HepG2 (cell line): ENCODE measurements around the gene AGFG1. TPM values are rescaled to one million over a fixed set of nuclear protein-coding genes. Genes with fewer than 3 reads are reported as not detected.

ENCODE experiments used
- ATAC-seq: fragments of 200-7000 bp; cut with Tn5 transposase; 3 replicates; pipeline ENCODE4 v1.9.1; 2020; ENCODE audit warnings: mild to moderate bottlenecking, moderate library complexity
- BruUV-seq: library from RNA; stranded (reverse); fragments of 400-500 nt; replicated peaks from 2 replicates; lab custom pipeline; 2021; lab: Mats Ljungman, UMichigan
- CTCF ChIA-PET: fragments of 300-600 bp; formaldehyde crosslinking; extraction: SDS; loops from one replicate; lab custom pipeline; 2021; ENCODE audit warnings: low total read pairs, inconsistent platforms, low intra/inter-chr PET ratio; lab: Yijun Ruan, JAX
- POLR2A ChIA-PET: fragments of 350-600 bp; sonication (Branson Sonifier 250); formaldehyde crosslinking; loops from one replicate; lab custom pipeline; 2020; ENCODE audit warnings: antibody characterized with exemption, inconsistent platforms; lab: Yijun Ruan, JAX
- DNase-seq: peaks from one replicate; pipeline ENCODE4 v3.0.0-alpha.2; 2015; ENCODE audit warnings: low spot score
- FAIRE-seq: peaks from 3 replicates; lab custom pipeline; 2011; peaks lifted over from hg19 to GRCh38; lab: Jason Lieb, UNC
- H2AFZ ChIP-seq: one replicate; pipeline ENCODE4 v1.6.1; 2011; ENCODE audit warnings: low read length, inconsistent platforms
- H3K27ac ChIP-seq: fragments of 300-600 bp; 3 replicates; pipeline ENCODE4 v1.8.0; 2011; ENCODE audit warnings: mixed run types, mild to moderate bottlenecking, mixed read lengths, low read length, inconsistent platforms; ENCODE audit not compliant: insufficient read depth; ENCODE audit errors: extremely low read length
- H3K27me3 ChIP-seq, 2 experiments: fragments of 200-600 bp in 1 of 2; 2 replicates in 1 of 2; 3 replicates in 1 of 2; pipeline versions ENCODE4 v1.6.0 to v1.8.0; 2011; ENCODE audit warnings: low read length in 2 of 2, mild to moderate bottlenecking in 2 of 2, moderate library complexity in 2 of 2, inconsistent platforms in 1 of 2; ENCODE audit not compliant: insufficient read depth in 2 of 2, control insufficient read depth in 1 of 2
- H3K36me3 ChIP-seq, 2 experiments: fragments of 200-600 bp in 1 of 2; replicated peaks in 1 of 2; 2 replicates in 1 of 2; 3 replicates in 1 of 2; pipeline versions ENCODE4 v1.5.1 to v1.8.0; 2011; ENCODE audit warnings: low read length in 2 of 2, inconsistent platforms in 1 of 2; ENCODE audit not compliant: insufficient read depth in 2 of 2, control insufficient read depth in 1 of 2
- H3K4me1 ChIP-seq: 2 replicates; pipeline ENCODE4 v1.5.1; 2012; ENCODE audit warnings: low read length, inconsistent platforms; ENCODE audit not compliant: insufficient read depth
- H3K4me2 ChIP-seq: 2 replicates; pipeline ENCODE4 v1.6.0; 2011; ENCODE audit warnings: low read depth, low read length, inconsistent platforms
- H3K4me3 ChIP-seq, 3 experiments: fragments of 200-600 bp in 1 of 3; sonication (generic), shearing (Covaris generic) in 1 of 3; replicated peaks in 1 of 3; 2 replicates each; pipeline ENCODE4 v1.5.1; 2011 to 2016; ENCODE audit warnings: low read length in 3 of 3, inconsistent platforms in 2 of 3, low read depth in 2 of 3, mild to moderate bottlenecking in 2 of 3, control low read depth in 1 of 3, mixed read lengths in 1 of 3; ENCODE audit not compliant: insufficient read depth in 1 of 3
- H3K79me2 ChIP-seq: one replicate; pipeline ENCODE4 v1.6.1; 2011; ENCODE audit warnings: low read length, inconsistent platforms; ENCODE audit not compliant: insufficient read depth
- H3K9ac ChIP-seq: 2 replicates; pipeline ENCODE4 v1.6.0; 2011; ENCODE audit warnings: mild to moderate bottlenecking, low read depth, low read length, inconsistent platforms; ENCODE audit not compliant: insufficient read depth
- H3K9me3 ChIP-seq: 2 replicates; pipeline ENCODE4 v1.5.1; 2012; ENCODE audit warnings: mild to moderate bottlenecking, low read length
- H4K20me1 ChIP-seq: 2 replicates; pipeline ENCODE4 v1.6.0; 2011; ENCODE audit warnings: inconsistent platforms, mild to moderate bottlenecking, low read length, moderate library complexity; ENCODE audit not compliant: insufficient read depth
- ARNTL ChIP-seq: sonication (generic); formaldehyde crosslinking; IDR thresholded peaks from 2 replicates; pipeline ENCODE4 v1.4.0; 2020; ENCODE audit warnings: mild to moderate bottlenecking, missing genetic modification reagents
- DRAP1 ChIP-seq: IDR thresholded peaks from 2 replicates; pipeline ENCODE4 v1.6.1; 2016; ENCODE audit warnings: missing genetic modification reagents, missing compliant biosample characterization
- EP300 ChIP-seq, 3 experiments: sonication (generic) in 1 of 3; formaldehyde crosslinking in 1 of 3; IDR thresholded peaks; 2 replicates each; pipeline versions ENCODE4 v1.5.1 to v1.6.1; 2011 to 2020; ENCODE audit warnings: low read depth in 2 of 3, low read length in 2 of 3, borderline replicate concordance in 1 of 3, improper control_type of control experiment in 1 of 3, mild to moderate bottlenecking in 1 of 3, missing genetic modification reagents in 1 of 3, moderate library complexity in 1 of 3
- JUN ChIP-seq: sonication (generic); formaldehyde crosslinking; IDR thresholded peaks from 2 replicates; pipeline ENCODE4 v1.4.0; 2020; ENCODE audit warnings: mild to moderate bottlenecking, missing genetic modification reagents
- PRDM4 ChIP-seq: sonication (generic); formaldehyde crosslinking; IDR thresholded peaks from 2 replicates; pipeline ENCODE4 v1.9.0; 2021; ENCODE audit warnings: missing genetic modification reagents, borderline replicate concordance
- RARA ChIP-seq: IDR thresholded peaks from 2 replicates; pipeline ENCODE4 v1.6.1; 2016; ENCODE audit warnings: missing genetic modification reagents, missing compliant biosample characterization
- RFXANK ChIP-seq: IDR thresholded peaks from 2 replicates; pipeline ENCODE4 v1.6.1; 2016
- RNF219 ChIP-seq: sonication (generic); formaldehyde crosslinking; IDR thresholded peaks from 2 replicates; pipeline ENCODE4 v1.5.0; 2020; ENCODE audit warnings: mild to moderate bottlenecking, missing genetic modification reagents
- TBX2 ChIP-seq: sonication (generic); formaldehyde crosslinking; IDR thresholded peaks from 2 replicates; pipeline ENCODE4 v1.5.0; 2020; ENCODE audit warnings: missing genetic modification reagents, mild to moderate bottlenecking, borderline replicate concordance
- TEAD3 ChIP-seq: optimal IDR thresholded peaks from 2 replicates; pipeline ENCODE3; 2016; ENCODE audit warnings: borderline replicate concordance
- TFE3 ChIP-seq: IDR thresholded peaks from 2 replicates; pipeline ENCODE4 v1.6.1; 2016
- ZBTB7B ChIP-seq: sonication (generic); formaldehyde crosslinking; IDR thresholded peaks from 2 replicates; pipeline ENCODE4 v1.4.0; 2020; ENCODE audit warnings: missing genetic modification reagents
- ZNF276 ChIP-seq: sonication (generic); formaldehyde crosslinking; IDR thresholded peaks from 2 replicates; pipeline ENCODE4 v1.4.0; 2020; ENCODE audit warnings: mild to moderate bottlenecking, low read depth, missing genetic modification reagents
- ZNF383 ChIP-seq: sonication (generic); formaldehyde crosslinking; IDR thresholded peaks from 2 replicates; pipeline ENCODE4 v1.4.0; 2020; ENCODE audit warnings: missing genetic modification reagents, mild to moderate bottlenecking, borderline replicate concordance
- ZNF569 ChIP-seq: sonication (generic); formaldehyde crosslinking; IDR thresholded peaks from 2 replicates; pipeline ENCODE4 v1.5.0; 2020; ENCODE audit warnings: mild to moderate bottlenecking, missing genetic modification reagents, moderate library complexity, borderline replicate concordance
- ZNF619 ChIP-seq: sonication (generic); formaldehyde crosslinking; IDR thresholded peaks from 2 replicates; pipeline ENCODE4 v1.4.0; 2020; ENCODE audit warnings: mild to moderate bottlenecking, missing genetic modification reagents
- ZNF883 ChIP-seq: sonication (generic); formaldehyde crosslinking; IDR thresholded peaks from 2 replicates; pipeline ENCODE4 v1.5.1; 2020; ENCODE audit warnings: mild to moderate bottlenecking, missing genetic modification reagents; ENCODE audit errors: not compliant biosample characterization
- WGBS: methylation state at CpG from one replicate; pipeline ENCODE4 v1.1.6; 2017; ENCODE audit warnings: low lambda C conversion rate; 5-methylcytosine and 5-hydroxymethylcytosine counted together
- in situ Hi-C: cut with HindIII; loops from 2 replicates; pipeline ENCODE4 v1.10.0; 2017; ENCODE audit warnings: low pct_unique_long_range_greater_than_20kb; ENCODE audit not compliant: extremely low pct_ligation_motif_present
- intact Hi-C: fragments of 100-400 bp; cut with micrococcal nuclease; formaldehyde crosslinking; loops from one replicate; pipeline ENCODE4 v1.10.0; 2022; ENCODE audit not compliant: unreplicated experiment
- polyA plus RNA-seq, 8 experiments: library from polyadenylated mRNA; depleted of rRNA in 3 of 8; stranded (reverse) in 7 of 8; unstranded in 1 of 8; fragments of >200 nt; fragmentation: Illumina TruSeq in 4 of 8; extraction: Trizol in 4 of 8; gene quantifications; 2 replicates each; pipeline versions ENCODE4 v1.2.1 to v1.2.3, GENCODE V29; 2011 to 2016; ENCODE audit warnings: low read depth in 4 of 8, missing spikeins in 1 of 8, mixed read lengths in 1 of 8; ENCODE audit not compliant: insufficient read depth in 1 of 8
- total RNA-seq, 5 experiments: library from RNA; depleted of rRNA; stranded (reverse); fragments of >200 nt; fragmentation: Illumina TruSeq; extraction: Trizol; gene quantifications; 2 replicates each; pipeline ENCODE4 v1.2.3, GENCODE V29; 2016; ENCODE audit warnings: low read depth in 1 of 5

Gene AGFG1
- total and polyA plus RNA-seq, 2 of the 13 experiments (the other 11 are each of a cell fraction or from before 2014, with no cell fraction given), result 145 to 168 TPM

GRCh38 chr2:227491386-227491785 lies 19.4 kb downstream of the AGFG1 start:
- FAIRE-seq (no peak), ATAC-seq (no peak), DNase-seq (no peak)
- WGBS, result 99% methylated on average over 3 of the region's 3 CpGs
- H3K9me3 ChIP-seq, result no peaks in the 10 kb centered on the region
- BruUV-seq, result no TSS peak
- intact Hi-C loops (no loop called here), in situ Hi-C loops (no loop called here)
- peaks cover 3 to 26% of the 10 kb centered on the region in 2 experiments; a peak in 3 of 5 replicates for H3K36me3 ChIP-seq
- ChIA-PET POLR2A (no interaction called here), CTCF (no interaction called here)
- H2AFZ ChIP-seq, result no peak overlapping the region
- peaks cover 96% of the 10 kb centered on the region for H3K79me2 ChIP-seq
- H3K4me1 ChIP-seq, result peaks cover 17% of the 10 kb centered on the region
- H3K4me2 ChIP-seq, result no peak overlapping the region
- H4K20me1 ChIP-seq, result peaks cover 38% of the 10 kb centered on the region
- no peaks in the 10 kb centered on the region for H3K27me3 ChIP-seq
- no peak overlapping the region for H3K27ac ChIP-seq
- no peak overlapping the region for H3K9ac ChIP-seq
- H3K4me3 ChIP-seq, result no peak overlapping the region
- TF ChIP-seq DRAP1 (no peak), ZNF569 (CRISPR knock-in tag) (no peak), RNF219 (no peak), ZNF276 (CRISPR knock-in tag) (no peak), PRDM4 (CRISPR knock-in tag) (no peak), RFXANK (CRISPR knock-in tag) (no peak), ZNF383 (CRISPR knock-in tag) (no peak), ARNTL (no peak), ZBTB7B (CRISPR knock-in tag) (no peak), EP300 (IDR thresholded peaks at IDR 0.05; ENCODE audit: low read depth in 2 of 2, low read length in 2 of 2) (no peak), EP300 (CRISPR knock-in tag; IDR thresholded peaks at IDR 0.05; ENCODE audit: borderline replicate concordance) (no peak), TFE3 (CRISPR knock-in tag) (no peak), RARA (CRISPR knock-in tag) (no peak), TBX2 (CRISPR knock-in tag) (no peak), TEAD3 (CRISPR knock-in tag) (no peak), ZNF619 (CRISPR knock-in tag) (no peak), JUN (CRISPR knock-in tag) (no peak), ZNF883 (no peak)
